Measurements from ENCODE around the gene PBX4.

Gene PBX4

DNA sequence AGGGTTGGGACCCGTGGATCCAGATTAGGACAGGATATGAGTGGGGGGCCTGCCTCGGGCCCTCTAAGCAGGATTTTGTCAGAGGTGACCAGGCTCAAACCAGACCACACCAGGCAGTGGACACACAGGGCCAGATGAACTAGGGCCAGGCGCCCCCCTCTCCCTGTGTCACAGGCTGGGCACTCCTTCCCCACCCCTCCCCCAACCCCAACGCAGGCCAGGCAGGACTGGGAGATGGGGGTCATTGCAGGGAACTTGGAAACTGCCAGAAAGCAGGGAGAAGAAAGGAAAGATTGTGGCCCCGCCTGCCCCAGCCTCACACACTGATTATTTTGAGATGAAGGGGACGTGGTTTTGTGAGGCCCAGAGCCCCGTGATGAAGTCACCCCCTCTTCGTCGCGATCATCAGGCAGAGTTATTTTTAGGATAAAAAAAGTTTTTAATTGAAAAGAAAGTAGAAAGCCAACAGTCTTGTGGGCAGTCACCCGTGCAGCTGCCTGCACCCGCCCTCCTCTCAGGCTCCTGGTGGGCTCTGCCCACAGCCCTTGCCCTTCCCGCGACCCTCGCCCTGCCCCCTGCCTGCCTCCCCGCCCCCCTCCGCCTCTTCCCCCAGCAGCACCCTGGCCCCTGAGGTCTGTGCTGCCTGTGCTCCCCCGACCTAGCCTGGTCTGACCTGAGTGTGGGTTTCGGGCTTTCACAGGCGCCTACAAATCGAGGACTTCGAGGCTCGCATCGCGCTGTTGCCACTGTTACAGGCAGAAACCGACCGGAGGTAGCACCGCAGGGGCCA lies 91.7 kb downstream of the PBX4 start:
- DNase-seq (ENCODE audit: low read depth in 2 of 2): no peak

DNA sequence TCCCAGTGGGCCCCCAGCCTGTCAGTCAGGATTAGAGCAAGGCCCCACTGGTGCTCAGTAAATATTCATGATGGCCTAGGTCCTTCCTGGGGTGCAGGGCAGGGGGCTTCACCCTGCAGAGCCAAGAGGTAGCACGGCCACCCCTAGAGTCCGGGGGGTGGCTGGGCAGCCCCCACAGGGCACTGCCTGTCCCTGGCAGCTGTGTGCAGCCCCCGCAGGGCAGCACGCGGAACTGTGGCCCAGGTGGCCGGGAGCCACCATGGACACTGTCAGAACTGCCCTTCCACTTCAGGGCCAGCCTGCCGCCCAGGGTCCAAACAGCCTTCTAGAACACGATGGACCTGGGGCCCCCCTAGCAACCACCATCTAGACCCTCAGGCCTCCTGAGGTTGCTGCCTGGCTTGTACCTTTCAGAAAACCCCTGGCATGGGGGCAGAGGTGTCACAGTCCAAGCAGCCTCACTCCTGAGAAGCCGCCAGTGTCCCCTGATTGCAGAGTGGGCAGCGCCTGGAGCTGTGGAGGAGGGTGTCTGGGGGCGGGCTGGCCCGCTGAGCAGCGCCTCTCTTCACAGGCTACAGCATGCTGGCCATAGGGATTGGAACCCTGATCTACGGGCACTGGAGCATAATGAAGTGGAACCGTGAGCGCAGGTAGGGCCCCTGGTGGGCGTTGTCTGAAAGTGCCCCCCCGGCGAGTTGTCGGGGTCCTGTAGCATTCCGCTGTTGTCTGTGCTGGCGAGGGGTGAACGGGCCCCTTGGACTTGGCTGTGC lies 92.7 kb downstream of the PBX4 start:
- DNase-seq (ENCODE audit: low read depth in 2 of 2): no peak

- no peak for DNase-seq (ENCODE audit: low read depth in 2 of 2)
Measured at GRCh38 chr19:19524053-19524452, 94.4 kb downstream of the PBX4 start.

DNA sequence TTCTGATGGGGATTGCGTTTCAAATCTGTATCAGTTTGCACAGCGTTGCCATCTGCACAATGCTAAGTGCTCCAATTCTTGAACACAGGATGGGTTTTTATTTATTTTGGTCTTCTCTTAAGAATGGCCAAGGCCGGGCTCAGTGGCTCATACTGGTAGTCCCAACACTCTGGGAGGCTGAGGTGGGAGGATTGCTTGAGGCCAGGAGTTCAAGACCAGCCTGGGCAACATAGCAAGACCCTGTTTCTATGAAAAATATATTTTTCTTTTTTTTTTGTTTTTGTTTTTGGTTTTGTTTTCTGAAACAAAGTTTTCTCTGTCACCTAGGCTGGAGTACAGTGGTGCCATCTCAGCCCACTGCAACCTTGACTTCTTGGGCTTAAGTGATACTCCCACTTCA lies 95.3 kb downstream of the PBX4 start:
- DNase-seq (ENCODE audit: low read depth in 2 of 2): no peak

GRCh38 chr19:19520989-19521388 lies 97.5 kb downstream of the PBX4 start:
- DNase-seq (ENCODE audit: low read depth in 2 of 2): no peak

GRCh38 chr19:19517235-19517619 lies 101.3 kb downstream of the PBX4 start:
- DNase-seq (ENCODE audit: low read depth in 2 of 2): no peak

- DNase-seq (ENCODE audit: low read depth in 2 of 2): peak; percentile 87 to 95
Measured at GRCh38 chr19:19515642-19516519, 102.6 kb downstream of the PBX4 start, which contains the start of gene NDUFA13. TSS of gene NDUFA13 (plus strand) at chr19:19516225. CDS start at chr19:19516239, 14 bp downstream.

DNA sequence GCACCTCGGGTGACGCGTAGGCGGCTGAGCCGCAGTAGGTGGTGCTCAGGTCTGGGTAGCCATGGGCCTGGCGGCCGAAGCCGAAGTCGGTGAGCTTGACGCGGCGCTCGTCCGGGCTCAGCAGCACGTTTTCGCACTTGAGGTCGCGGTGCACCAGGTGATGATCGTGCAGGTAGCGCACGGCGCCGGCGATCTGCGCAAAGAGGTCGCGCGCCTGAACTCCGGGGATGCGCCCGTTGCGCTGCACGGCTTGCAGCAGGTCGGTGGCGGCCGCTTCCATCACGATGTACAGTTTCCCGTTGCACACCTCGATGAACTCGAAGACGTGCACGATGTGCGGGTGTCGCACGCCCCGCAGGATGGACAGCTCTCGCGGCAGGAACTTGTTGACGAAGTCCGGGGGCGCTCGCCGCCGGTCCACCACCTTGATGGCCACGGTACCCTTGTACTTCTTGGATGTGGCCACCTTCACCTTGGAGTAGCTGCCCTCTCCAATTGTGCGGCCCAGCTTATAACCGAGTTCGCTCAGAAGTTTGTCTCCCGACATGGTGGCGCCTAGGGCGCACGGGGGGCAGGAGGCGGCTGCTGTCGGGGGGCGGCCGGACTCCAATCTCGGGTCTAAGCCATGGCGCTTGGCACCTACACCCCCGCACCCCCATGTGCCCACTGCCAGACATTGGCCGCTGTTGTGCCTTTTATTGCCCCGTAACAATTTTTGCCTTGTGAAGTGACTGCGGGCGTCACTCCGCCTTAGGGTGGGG lies 103.4 kb downstream of the PBX4 start, which contains the start of gene TSSK6:
TSS of gene TSSK6 (minus strand) at position 668 of the 761 bp plus-strand sequence. CDS start at position 547, 121 bp downstream.
- no peak for DNase-seq (ENCODE audit: low read depth in 2 of 2)

GRCh38 chr19:19514215-19514657 lies 104.3 kb downstream of the PBX4 start:
- no peak for DNase-seq (ENCODE audit: low read depth in 2 of 2)

- no peak for DNase-seq (ENCODE audit: low read depth in 2 of 2)
Measured at GRCh38 chr19:19513682-19514081, 104.8 kb downstream of the PBX4 start.

Data from stimulated activated CD4-positive, alpha-beta T cell treated with anti-CD3 and anti-CD28 coated beads, Interleukin-4, amount 100 ng/mL, for 48 hours (primary cell).